ENCODE results near the gene CCDC186.
"Not testable (repeated sequence)": the region's sequence is repeated elsewhere in the genome, so short reads cannot be mapped to it uniquely, and the experiment has no call there.

The CCDC186 gene

DNA sequence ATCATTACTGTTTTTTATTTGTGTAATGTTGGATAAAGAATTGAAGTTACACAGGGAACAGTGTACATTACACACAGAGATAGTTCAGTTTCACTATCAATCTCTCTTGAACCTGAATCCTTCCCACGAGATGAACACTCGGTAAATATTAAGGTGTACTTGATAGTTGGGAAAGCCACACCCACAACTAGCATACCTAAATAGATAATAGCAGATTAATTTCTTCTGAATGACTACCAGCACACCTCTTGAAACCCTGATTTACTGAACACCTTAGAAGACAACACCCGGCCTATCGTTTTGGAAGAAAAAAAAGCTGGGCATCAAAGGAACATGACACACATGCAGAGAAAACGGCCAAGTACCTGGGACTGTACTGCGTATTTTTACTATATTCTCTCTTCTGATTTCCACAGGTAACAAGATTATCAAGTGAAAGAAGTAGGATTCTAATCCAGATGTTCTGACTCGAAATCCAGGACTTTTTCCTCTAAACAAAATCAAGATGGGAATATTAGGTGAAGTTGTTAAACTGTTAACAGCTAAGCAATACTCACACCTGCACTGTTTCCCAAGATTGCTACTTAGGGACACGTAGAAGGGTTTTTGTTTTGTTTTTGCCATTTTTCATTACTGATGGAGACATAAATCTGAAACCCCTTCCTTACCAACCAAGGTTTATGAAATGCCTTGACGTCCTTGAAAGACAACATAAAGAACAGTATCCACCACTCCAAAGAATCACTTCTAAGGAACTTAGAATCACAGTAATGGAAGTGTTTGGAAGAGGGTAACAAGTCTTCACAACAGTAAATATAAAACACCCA, 1.0 kb downstream of the CCDC186 start:
- DNase-seq, result peak; percentile 10

DNA sequence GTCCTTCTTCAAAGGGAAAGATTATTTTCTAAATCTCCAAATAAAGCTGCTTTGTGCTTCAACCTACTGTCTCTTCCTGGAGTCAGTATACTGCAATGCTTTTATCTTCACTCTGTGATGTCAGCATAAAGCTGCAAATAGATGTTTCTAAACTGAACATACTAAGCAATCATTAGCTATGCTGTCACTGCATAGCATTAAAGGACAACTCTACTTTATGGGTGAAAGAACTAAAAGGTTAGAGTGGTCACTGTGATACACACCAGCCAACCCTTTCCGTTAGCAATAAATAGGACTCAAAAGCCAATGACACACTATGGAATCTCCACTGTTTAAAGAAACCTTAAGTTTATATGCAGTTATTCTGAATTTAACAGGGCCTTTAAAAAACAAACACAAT, 1.8 kb downstream of the CCDC186 start:
- DNase-seq, result no peak

DNA sequence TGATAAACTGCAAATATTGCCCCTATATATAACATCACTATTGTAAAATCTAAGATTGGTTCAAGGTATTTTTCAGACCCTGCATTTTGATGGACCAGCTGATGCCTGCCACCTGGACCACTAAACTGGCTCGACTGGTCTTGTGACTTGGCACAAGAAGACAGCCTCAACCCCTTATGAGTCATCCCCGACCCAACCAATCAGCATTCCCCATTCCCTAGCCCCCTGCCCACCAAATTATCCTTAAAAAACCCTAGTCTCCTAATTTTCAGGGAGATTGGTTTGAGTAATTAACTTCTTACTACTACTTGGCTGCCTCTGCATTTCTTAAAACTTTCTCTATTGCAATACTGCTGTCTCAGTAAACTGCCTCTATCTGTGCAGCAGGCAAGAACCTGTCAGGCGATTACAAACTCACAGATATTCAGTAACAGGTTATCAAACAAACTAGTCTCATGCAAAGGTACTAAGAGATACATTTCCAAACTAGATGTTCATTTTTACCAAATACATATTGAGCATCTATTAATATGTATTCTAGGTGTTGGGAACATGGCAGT, 5.5 kb downstream of the CCDC186 start:
- no peak for DNase-seq

DNA sequence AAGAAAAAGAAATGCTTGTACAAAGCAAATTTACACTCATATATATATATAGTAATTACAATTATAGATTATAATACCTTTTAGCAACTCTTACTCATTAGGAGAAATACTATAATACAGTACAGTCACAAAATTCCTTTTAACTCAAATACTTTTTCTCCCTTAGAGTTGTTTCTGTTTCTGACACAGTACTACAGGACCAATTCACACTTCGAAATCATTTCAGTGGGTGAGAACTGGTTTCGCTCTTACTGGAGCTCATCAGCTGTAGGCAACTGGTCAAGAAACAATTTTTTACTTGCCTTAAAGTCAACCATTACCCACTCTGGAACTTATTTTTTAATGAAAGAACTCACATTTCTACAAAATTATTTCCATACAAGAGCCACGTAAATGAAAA, 6.0 kb downstream of the CCDC186 start:
- DNase-seq, result no peak

DNA sequence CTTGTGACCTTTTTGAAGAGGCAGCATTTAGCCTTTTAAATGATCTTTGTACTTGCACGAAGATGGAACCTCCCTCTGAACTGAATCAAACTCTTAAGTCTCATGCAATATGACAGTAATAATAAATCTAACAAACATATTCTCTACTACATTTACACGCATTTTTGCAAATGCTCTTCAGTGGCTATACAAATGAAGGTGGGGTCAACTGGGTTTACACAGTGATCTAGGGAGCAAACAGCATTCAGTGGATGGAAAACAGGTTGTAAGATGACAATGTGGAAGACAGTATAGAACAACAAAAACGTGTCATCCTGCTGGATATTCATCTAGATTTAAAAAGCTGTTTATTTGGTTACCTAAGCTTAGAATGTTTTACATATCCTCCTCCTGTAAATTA, 7.5 kb downstream of the CCDC186 start:
- DNase-seq, result no peak

DNA sequence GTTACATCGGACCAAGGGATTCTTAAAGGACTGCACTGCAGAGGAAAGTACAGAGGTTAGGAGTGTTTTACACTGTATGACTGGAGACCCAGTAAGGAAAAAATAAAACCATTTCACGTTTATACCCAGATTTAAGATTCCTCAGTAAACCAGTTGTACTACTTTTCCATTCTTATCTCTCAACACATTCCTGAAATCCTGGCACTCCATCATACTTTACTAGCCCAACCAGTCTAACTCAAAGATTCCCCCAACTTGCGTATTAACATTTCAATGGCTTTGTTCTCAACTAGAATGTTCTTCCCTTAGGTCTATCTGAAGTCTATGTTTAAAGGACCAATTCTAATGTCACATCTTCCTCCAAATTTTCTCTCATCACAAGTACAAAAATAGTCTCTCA, 8.0 kb downstream of the CCDC186 start:
- no peak for DNase-seq

DNA sequence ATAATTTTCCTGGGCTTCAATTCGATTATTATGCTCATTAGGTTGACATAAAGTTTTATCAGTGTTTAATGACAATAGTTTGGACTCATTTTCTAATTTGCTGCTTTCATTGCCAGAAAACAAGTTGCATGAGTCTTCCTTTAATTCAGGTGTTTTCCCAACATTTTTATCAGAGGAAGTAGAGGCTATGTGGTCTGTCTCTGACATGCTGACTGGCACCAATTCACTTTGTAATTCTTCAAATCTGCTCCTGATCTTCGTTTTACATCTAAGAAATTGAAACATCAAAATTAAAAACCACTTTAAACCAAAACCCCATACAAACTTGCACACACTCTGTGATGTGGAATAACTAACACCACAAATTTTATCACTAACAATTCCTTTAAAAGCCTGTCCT, 10.9 kb downstream of the CCDC186 start:
- no peak for DNase-seq

DNA sequence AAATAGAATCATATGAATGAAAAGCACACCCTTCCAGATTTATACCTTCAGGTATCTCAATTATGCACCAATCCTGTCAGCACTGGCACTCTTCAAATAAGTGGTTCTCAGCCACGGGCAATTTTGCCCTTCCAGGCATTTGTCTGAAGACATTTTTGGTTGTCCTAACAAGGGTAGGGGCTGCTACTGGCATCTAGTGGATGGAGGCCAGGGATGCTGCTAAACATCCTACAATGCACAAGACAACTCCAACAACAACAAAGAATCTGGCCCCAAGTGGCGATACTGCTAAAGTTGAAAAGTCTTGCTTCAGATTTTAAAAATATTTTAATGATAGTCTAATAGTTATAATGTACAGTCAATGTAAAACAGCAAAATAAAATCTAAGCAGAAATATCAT, 16.1 kb downstream of the CCDC186 start:
- no peak for DNase-seq

DNA sequence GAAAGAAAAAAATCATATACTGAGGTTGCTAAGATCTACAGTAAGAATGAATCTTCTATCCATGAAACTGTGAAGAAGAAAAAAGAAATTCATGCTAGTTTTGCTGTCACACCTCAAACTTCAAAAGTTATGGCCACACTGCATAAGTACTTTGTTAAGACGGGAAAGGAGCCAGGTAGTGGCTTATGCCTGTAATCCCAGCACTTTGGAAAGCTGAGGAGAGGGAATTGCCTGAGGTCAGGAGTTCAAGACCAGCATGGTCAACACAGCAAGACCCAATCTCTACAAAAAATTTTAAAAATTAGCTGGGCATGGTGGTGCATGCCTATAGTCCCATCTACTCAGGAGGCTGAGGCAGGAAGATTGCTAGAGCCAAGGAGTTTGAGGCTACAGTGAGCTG, 22.1 kb downstream of the CCDC186 start:
- no peak for DNase-seq

DNA sequence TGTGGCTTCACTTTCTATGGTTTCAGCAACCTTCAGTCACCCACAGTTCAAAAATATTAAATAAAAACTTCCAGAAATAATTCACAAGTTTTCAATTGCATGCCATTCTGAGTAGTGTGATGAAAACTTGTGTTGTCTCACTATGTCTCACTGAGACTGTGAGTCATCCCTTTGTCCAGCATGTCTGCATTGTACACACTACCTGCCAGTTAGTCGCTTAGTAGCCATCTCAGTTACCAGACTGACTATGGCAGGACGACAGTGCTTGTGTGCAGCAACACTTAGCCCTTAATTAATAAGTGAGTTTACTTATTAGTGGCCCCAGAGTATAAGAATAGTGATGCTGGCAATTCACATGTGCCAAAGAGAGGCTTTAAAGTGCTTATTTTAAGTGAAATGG, 22.5 kb downstream of the CCDC186 start:
- no peak for DNase-seq

DNA sequence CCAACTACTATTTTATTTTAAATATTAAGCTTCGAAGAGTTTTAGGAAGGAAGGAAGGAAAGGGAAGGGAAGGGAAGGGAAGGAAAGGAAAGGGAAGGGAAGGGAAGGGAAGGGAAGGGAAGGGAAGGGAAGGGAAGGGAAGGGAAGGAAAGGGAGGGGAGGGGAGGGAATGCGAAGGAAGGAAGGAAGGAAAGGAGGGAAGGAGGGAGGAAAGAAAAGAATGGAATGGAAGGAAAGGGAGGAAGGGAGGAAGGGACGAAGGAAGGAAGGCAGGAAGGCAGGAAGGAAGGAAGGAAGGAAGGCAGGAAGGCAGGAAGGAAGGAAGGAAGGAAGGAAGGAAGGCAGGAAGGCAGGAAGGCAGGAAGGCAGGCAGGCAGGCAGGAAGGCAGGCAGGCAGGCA, 24.5 kb downstream of the CCDC186 start:
- DNase-seq, result not testable (repeated sequence)

DNA sequence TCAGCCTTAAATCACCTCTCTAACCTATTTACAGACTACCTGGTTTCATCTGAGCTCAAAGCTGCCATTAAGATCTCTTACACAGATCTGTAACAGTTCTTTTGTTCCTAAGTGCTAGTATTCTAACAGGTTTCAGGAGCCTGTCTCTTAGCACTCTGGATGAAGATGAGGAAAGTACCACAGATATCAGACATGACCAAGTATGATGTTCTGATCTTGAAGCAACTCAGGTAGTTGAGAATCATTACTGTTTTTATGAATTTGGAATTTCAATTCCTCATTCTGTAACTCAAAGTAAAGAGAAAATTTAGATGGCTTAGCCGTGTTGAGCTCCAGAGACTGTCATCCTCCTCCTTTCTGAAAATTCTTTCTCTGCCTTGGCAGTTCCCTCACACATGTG, 30.8 kb downstream of the CCDC186 start:
- no peak for DNase-seq

DNA sequence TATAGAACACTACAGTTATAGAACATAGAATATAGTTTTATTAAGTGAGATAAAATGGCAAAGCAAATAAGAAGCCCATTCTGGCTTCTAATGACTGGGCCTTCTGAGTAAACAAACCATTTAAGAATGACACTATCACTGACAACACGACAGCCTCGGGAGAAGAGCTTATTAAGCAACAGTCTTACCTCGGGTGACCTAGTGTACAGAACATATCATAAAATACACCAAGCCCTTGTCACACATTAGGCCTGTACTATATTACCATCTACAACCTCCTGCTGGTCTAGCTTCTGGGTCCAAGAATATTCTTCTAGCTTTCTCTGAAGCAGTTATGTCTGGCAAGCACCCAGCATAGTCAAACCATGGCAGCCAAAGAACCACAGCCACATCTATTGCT, 32.0 kb downstream of the CCDC186 start:
- no peak for DNase-seq

DNA sequence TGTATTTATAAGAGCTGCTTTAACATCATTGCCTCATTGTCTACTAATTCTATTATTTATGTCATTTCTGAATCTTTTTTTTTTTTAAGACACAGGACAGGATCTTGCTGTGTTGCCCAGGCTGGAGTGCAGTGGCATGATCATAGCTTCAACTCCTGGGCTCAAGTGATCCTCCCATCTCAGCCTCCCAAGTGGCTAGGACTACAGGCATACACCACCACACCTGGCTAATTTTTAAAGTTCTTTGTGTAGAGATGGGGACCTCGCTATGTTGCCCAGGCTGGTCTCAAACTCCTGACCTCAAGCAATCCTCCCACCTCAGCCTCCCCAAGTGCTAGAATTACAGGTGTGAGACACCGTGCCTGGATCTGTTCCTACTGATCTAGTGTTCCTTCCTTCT, 33.2 kb downstream of the CCDC186 start:
- not testable (repeated sequence) for DNase-seq

DNA sequence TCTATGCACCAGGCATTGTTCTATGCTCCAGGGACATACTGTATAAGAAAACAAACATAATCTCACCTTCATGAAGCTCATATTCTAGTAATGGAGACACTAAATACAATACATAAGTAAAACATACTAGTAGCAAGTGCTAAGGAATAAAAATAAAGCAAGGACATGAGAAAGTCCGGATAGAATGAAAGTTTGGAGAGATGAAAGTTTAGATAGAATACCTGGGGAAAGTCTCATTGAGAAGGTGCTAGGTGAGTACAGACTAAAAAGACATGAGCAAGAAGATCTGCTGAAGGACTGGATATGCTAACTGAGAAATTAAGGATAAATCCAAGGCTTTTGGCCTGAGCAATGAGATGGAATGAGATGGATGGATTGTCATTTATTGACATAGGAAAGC, 34.0 kb downstream of the CCDC186 start:
- no peak for DNase-seq

DNA sequence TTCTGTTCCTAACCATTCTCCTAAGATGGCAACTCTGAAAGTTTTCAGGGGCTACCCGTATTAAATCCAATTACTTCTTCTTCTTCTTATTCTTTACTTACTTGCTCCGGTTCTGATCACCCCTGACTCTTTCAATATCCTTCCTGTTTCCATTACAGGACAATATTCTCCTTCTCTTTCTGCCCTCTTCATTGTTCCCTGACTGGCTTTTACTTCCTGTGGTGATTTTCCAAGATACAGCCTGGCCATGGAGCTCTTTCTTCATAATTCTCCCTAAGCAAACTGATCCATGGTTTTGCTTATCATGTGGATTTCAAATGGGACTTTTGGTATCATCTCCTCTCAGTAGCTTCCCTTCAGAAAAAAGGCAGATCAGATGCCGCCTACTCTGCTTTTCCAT, 35.4 kb downstream of the CCDC186 start:
- DNase-seq, result no peak

DNA sequence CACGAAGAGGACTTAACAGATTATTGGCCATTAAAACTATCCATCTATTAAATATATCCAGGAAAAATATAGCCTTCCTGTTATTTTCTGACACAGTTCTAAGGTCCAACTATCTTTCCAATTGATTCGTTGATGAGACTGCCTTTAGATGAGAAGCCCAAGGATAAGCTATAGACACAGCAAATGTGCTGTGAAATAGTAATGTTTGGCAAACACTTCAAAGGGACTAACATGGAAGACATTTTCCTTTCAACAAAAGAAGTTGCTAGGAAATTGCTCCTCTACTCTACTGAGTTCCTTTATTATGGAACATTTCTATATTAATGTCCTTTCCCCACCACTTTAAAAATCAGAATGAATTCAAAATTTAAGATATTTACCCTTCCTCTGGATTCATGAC, 38.5 kb downstream of the CCDC186 start:
- DNase-seq, result no peak

DNA sequence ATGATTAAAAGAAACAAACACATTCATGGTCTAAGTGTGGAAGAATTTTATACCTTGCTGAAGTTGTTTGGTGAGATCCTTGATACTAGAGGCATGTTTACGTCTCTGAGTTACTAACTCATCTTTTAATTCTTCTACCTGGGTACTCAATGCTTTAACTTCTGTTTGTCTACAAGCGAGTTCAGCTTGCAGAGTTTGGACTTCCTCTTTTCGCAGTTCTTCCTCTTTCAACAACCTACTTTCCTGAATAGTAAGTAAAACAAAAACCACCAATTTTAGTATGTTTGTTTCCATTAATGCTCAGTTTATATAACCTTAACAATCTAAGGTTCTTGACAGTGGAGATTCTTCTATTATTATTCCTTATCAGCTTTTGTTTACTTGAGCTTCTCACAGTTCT, 42.9 kb downstream of the CCDC186 start:
- no peak for DNase-seq

DNA sequence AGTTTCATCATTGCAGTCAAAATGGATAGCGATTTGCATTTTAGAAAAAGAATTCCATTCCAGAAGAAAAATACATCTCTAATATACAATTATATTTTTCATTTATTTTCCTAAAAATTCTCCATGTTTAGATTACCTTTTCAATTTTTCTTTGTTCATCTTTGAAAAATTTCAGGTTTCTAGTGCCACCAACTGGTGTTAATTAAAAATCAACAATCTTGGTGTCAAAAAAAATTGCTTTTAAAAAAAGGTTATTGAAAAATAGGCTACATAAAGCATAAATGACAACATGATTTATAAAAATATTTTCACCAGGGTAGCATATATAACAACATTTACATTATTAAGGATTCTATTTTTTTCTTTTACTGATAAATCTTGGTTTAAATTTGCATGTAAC, 53.0 kb downstream of the CCDC186 start:
- DNase-seq, result no peak

DNA sequence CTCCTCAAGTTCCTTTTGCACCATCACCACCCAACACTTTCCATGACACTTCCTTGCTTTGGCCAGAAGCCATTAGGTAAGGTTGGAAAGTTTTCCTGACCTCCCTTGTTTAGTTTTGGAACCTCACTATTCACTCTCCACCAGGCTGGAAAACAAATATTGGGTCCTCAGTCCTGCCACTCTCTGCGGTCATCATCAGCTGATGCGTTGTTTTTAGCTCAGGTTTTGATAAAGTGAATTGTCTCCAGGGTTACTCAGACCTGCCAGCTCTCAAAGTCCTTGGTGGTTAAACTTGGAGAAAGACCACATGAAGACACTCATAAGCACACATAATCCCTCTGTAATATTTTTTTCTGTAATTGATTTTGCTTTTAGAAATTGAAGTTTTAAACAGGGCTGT, 55.5 kb downstream of the CCDC186 start:
- DNase-seq, result no peak

DNA sequence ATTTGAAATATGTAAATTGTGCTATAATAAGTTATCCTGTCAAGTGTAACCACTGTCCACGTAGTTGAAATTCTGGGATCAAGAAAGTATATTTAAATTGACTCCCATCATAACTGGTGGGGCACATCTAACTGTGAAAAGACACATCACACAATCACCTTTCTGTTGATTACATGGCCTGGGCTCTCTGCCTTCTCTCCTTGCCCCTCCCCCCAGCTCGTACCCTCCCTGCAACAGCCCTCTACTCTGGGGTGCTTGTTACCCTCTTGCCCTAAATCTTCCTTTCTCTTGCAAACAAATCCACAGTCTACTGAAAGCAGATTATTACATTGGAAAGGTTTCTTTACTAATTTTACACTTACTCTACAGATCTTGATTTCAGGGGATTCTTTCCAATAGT, 56.3 kb downstream of the CCDC186 start:
- DNase-seq, result no peak

DNA sequence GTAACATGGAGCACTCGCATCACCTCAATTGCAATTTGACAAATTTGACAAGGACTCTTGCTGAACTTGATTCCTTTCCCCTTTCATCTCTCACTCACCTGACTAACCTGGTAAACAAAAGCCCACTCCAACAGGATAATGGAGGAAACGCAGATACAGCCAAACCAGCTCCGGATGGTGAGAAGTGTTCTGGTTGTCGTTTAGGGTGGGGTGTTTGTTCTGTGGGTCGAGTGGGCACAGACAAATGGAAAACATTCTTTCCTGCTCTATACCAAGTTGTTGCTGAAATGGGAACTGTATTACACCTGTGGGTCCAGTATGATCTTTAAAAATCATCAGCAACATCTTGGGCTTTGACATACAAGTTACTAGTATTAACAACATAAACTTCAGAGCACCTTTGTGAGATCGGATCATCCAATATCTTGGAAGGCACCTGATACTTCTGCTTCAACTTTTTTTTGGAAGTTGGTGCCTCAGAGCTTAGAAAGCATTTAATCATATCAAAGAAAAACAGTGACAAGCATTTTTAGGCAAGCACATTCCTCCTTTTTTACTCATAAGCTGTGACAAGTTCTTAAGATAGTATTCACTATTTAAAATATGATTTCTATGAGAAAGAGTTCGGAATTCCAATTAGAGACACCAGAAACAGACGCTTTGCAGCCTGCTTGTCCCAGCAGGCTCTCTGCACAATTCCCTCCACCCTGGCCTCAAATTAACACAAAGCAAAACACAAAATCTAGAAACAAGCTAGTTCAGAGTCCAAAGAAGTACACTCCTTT, 58.1 kb downstream of the CCDC186 start:
- DNase-seq, result no peak

DNA sequence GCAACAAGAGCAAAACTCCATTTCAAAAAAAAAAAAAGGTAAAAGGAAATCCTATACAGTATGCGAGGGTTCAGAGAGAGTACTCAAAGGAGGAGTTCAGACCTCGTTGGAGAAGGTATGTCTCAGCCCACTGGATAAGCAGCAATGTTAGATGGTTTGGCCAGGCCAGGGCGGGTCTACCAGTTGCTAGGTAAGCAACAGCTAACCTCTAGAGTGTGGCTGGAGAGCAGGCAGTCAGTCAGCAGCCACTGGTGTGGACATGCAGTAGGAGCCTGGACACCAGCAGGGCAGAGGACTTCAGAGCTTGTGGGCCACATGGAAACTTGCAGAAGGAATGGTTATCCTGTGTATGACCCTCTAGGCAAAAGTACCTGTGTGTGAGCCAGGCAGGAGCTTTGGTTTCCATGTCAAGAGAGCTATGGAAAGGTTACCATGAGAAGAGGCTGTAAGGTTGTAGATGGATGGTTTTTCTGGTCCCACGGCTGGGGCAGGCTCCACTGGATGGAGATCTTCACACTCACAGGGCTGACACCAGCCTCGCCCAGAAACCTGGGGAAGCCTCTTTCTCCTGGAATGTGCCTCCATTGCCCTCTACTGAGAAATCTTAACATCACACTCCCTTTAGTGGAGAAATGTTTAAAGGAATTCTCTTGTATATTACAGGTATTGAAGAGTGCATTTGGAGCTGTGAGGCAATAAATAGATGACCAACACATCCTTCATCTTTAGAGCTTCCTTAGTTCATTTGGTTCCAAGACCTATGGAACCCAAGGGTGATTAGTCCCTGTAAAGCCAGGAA, 63.6 kb downstream of the CCDC186 start:
- DNase-seq, result no peak

Data from retina (tissue), 1 donor.